ENCODE data around the gene PDIA6.
A peak's percentile ranks its signal among the peaks of the same experiment; 100 is the strongest.

The PDIA6 gene

GRCh38 chr2:10845640-10846039 is 33.1 kb upstream of the PDIA6 start:
- H3K4me3 ChIP-seq (ENCODE audit: low read length in 2 of 2): no peak overlapping the region
- H3K36me3 ChIP-seq (ENCODE audit: control insufficient read depth in 2 of 2, insufficient read depth in 2 of 2, low read length in 2 of 2): no peaks in the 10 kb centered on the region
- peaks cover 0 to 9% of the 10 kb centered on the region in 2 donors for H3K4me1 ChIP-seq (ENCODE audit: control insufficient read depth in 2 of 2, insufficient read depth in 2 of 2, low read length in 2 of 2)
- no peaks in the 10 kb centered on the region for H3K27me3 ChIP-seq (ENCODE audit: control insufficient read depth in 2 of 2, insufficient read depth in 2 of 2, low read length in 2 of 2)
- peaks cover 13 to 15% of the 10 kb centered on the region in 2 donors for H3K9me3 ChIP-seq (ENCODE audit: control insufficient read depth in 2 of 2, low read length in 2 of 2)
- H3K9ac ChIP-seq (ENCODE audit: low read depth in 1 of 2, low read length in 2 of 2): no peak overlapping the region
- H3K27ac ChIP-seq (ENCODE audit: low read depth in 2 of 2, low read length in 2 of 2): no peak overlapping the region

GRCh38 chr2:10844097-10844496 is 31.5 kb upstream of the PDIA6 start:
- peak overlapping the region; percentile 46 to 83 for H3K27ac ChIP-seq (ENCODE audit: low read depth in 2 of 2, low read length in 2 of 2)
- H3K4me1 ChIP-seq (ENCODE audit: control insufficient read depth in 2 of 2, insufficient read depth in 2 of 2, low read length in 2 of 2): peaks cover 0 to 9% of the 10 kb centered on the region in 2 donors
- H3K4me3 ChIP-seq (ENCODE audit: low read length in 2 of 2): peak overlapping the region; percentile 23 to 27
- peak overlapping the region; percentile 0 to 37 for H3K9ac ChIP-seq (ENCODE audit: low read depth in 1 of 2, low read length in 2 of 2)
- H3K9me3 ChIP-seq (ENCODE audit: control insufficient read depth in 2 of 2, low read length in 2 of 2): peaks cover 14 to 15% of the 10 kb centered on the region in 2 donors
- no peaks in the 10 kb centered on the region for H3K36me3 ChIP-seq (ENCODE audit: control insufficient read depth in 2 of 2, insufficient read depth in 2 of 2, low read length in 2 of 2)
- H3K27me3 ChIP-seq (ENCODE audit: control insufficient read depth in 2 of 2, insufficient read depth in 2 of 2, low read length in 2 of 2): no peaks in the 10 kb centered on the region

- H3K4me1 ChIP-seq (ENCODE audit: control insufficient read depth in 2 of 2, insufficient read depth in 2 of 2, low read length in 2 of 2): peaks cover 0 to 9% of the 10 kb centered on the region in 2 donors
- no peak overlapping the region for H3K9ac ChIP-seq (ENCODE audit: low read depth in 1 of 2, low read length in 2 of 2)
- no peak overlapping the region for H3K27ac ChIP-seq (ENCODE audit: low read depth in 2 of 2, low read length in 2 of 2)
- no peaks in the 10 kb centered on the region for H3K36me3 ChIP-seq (ENCODE audit: control insufficient read depth in 2 of 2, insufficient read depth in 2 of 2, low read length in 2 of 2)
- H3K4me3 ChIP-seq (ENCODE audit: low read length in 2 of 2): no peak overlapping the region
- no peaks in the 10 kb centered on the region for H3K27me3 ChIP-seq (ENCODE audit: control insufficient read depth in 2 of 2, insufficient read depth in 2 of 2, low read length in 2 of 2)
- peaks cover 14 to 15% of the 10 kb centered on the region in 2 donors for H3K9me3 ChIP-seq (ENCODE audit: control insufficient read depth in 2 of 2, low read length in 2 of 2)
Measured at GRCh38 chr2:10842506-10842905, 29.9 kb upstream of the PDIA6 start.

- Histone ChIP-seq H3K4me3 (ENCODE audit: low read length in 2 of 2) (no peak overlapping the region), H3K9me3 (ENCODE audit: control insufficient read depth in 2 of 2, low read length in 2 of 2) (peaks cover 14 to 15% of the 10 kb centered on the region in 2 donors), H3K4me1 (ENCODE audit: control insufficient read depth in 2 of 2, insufficient read depth in 2 of 2, low read length in 2 of 2) (peaks cover 0 to 7% of the 10 kb centered on the region in 2 donors), H3K27me3 (ENCODE audit: control insufficient read depth in 2 of 2, insufficient read depth in 2 of 2, low read length in 2 of 2) (no peaks in the 10 kb centered on the region), H3K36me3 (ENCODE audit: control insufficient read depth in 2 of 2, insufficient read depth in 2 of 2, low read length in 2 of 2) (no peaks in the 10 kb centered on the region), H3K27ac (ENCODE audit: low read depth in 2 of 2, low read length in 2 of 2) (no peak overlapping the region), H3K9ac (ENCODE audit: low read depth in 1 of 2, low read length in 2 of 2) (no peak overlapping the region)
Measured at GRCh38 chr2:10841547-10842219, 29.1 kb upstream of the PDIA6 start.

- H3K4me3 ChIP-seq (ENCODE audit: low read length in 2 of 2): no peak overlapping the region
- peaks cover 14 to 15% of the 10 kb centered on the region in 2 donors for H3K9me3 ChIP-seq (ENCODE audit: control insufficient read depth in 2 of 2, low read length in 2 of 2)
- H3K27me3 ChIP-seq (ENCODE audit: control insufficient read depth in 2 of 2, insufficient read depth in 2 of 2, low read length in 2 of 2): no peaks in the 10 kb centered on the region
- no peak overlapping the region for H3K9ac ChIP-seq (ENCODE audit: low read depth in 1 of 2, low read length in 2 of 2)
- H3K36me3 ChIP-seq (ENCODE audit: control insufficient read depth in 2 of 2, insufficient read depth in 2 of 2, low read length in 2 of 2): no peaks in the 10 kb centered on the region
- peaks cover 0 to 7% of the 10 kb centered on the region in 2 donors for H3K4me1 ChIP-seq (ENCODE audit: control insufficient read depth in 2 of 2, insufficient read depth in 2 of 2, low read length in 2 of 2)
- no peak overlapping the region for H3K27ac ChIP-seq (ENCODE audit: low read depth in 2 of 2, low read length in 2 of 2)
Measured at GRCh38 chr2:10839813-10840212, 27.2 kb upstream of the PDIA6 start.

GRCh38 chr2:10838734-10839133 is 26.1 kb upstream of the PDIA6 start:
- Histone ChIP-seq H3K4me1 (ENCODE audit: control insufficient read depth in 2 of 2, insufficient read depth in 2 of 2, low read length in 2 of 2) (peaks cover 0 to 5% of the 10 kb centered on the region in 2 donors), H3K27me3 (ENCODE audit: control insufficient read depth in 2 of 2, insufficient read depth in 2 of 2, low read length in 2 of 2) (no peaks in the 10 kb centered on the region), H3K9ac (ENCODE audit: low read depth in 1 of 2, low read length in 2 of 2) (no peak overlapping the region), H3K9me3 (ENCODE audit: control insufficient read depth in 2 of 2, low read length in 2 of 2) (peaks cover 14 to 15% of the 10 kb centered on the region in 2 donors), H3K36me3 (ENCODE audit: control insufficient read depth in 2 of 2, insufficient read depth in 2 of 2, low read length in 2 of 2) (no peaks in the 10 kb centered on the region), H3K27ac (ENCODE audit: low read depth in 2 of 2, low read length in 2 of 2) (no peak overlapping the region), H3K4me3 (ENCODE audit: low read length in 2 of 2) (no peak overlapping the region)

GRCh38 chr2:10837298-10838266 is 25.0 kb upstream of the PDIA6 start:
- Histone ChIP-seq H3K27ac (ENCODE audit: low read depth in 2 of 2, low read length in 2 of 2) (no peak overlapping the region), H3K9ac (ENCODE audit: low read depth in 1 of 2, low read length in 2 of 2) (no peak overlapping the region), H3K9me3 (ENCODE audit: control insufficient read depth in 2 of 2, low read length in 2 of 2) (peaks cover 14 to 15% of the 10 kb centered on the region in 2 donors), H3K4me3 (ENCODE audit: low read length in 2 of 2) (no peak overlapping the region), H3K36me3 (ENCODE audit: control insufficient read depth in 2 of 2, insufficient read depth in 2 of 2, low read length in 2 of 2) (no peaks in the 10 kb centered on the region), H3K27me3 (ENCODE audit: control insufficient read depth in 2 of 2, insufficient read depth in 2 of 2, low read length in 2 of 2) (no peaks in the 10 kb centered on the region), H3K4me1 (ENCODE audit: control insufficient read depth in 2 of 2, insufficient read depth in 2 of 2, low read length in 2 of 2) (no peaks in the 10 kb centered on the region)

- Histone ChIP-seq H3K4me1 (ENCODE audit: control insufficient read depth in 2 of 2, insufficient read depth in 2 of 2, low read length in 2 of 2) (peaks cover 0 to 2% of the 10 kb centered on the region in 2 donors), H3K4me3 (ENCODE audit: low read length in 2 of 2) (peak overlapping the region in 1 of 2 donors; percentile 41), H3K9me3 (ENCODE audit: control insufficient read depth in 2 of 2, low read length in 2 of 2) (no peaks in the 10 kb centered on the region), H3K36me3 (ENCODE audit: control insufficient read depth in 2 of 2, insufficient read depth in 2 of 2, low read length in 2 of 2) (no peaks in the 10 kb centered on the region), H3K9ac (ENCODE audit: low read depth in 1 of 2, low read length in 2 of 2) (peak overlapping the region; percentile 24 to 27), H3K27ac (ENCODE audit: low read depth in 2 of 2, low read length in 2 of 2) (no peak overlapping the region), H3K27me3 (ENCODE audit: control insufficient read depth in 2 of 2, insufficient read depth in 2 of 2, low read length in 2 of 2) (no peaks in the 10 kb centered on the region)
Measured at GRCh38 chr2:10835052-10835970, 22.7 kb upstream of the PDIA6 start.

GRCh38 chr2:10834068-10834655 is 21.6 kb upstream of the PDIA6 start:
- Histone ChIP-seq H3K9me3 (ENCODE audit: control insufficient read depth in 2 of 2, low read length in 2 of 2) (no peaks in the 10 kb centered on the region), H3K36me3 (ENCODE audit: control insufficient read depth in 2 of 2, insufficient read depth in 2 of 2, low read length in 2 of 2) (no peaks in the 10 kb centered on the region), H3K27me3 (ENCODE audit: control insufficient read depth in 2 of 2, insufficient read depth in 2 of 2, low read length in 2 of 2) (no peaks in the 10 kb centered on the region), H3K9ac (ENCODE audit: low read depth in 1 of 2, low read length in 2 of 2) (no peak overlapping the region), H3K27ac (ENCODE audit: low read depth in 2 of 2, low read length in 2 of 2) (no peak overlapping the region), H3K4me3 (ENCODE audit: low read length in 2 of 2) (no peak overlapping the region), H3K4me1 (ENCODE audit: control insufficient read depth in 2 of 2, insufficient read depth in 2 of 2, low read length in 2 of 2) (peaks cover 4 to 9% of the 10 kb centered on the region in 2 donors)
